Trophoblast cell (in vitro differentiated cells and primary cell): Measurements from ENCODE around the gene ARHGAP4.

Experiments used
- DNase-seq, 2 donors: peaks; one replicate each; pipeline ENCODE4 v3.0.0-alpha.2; 2016
- H2AFZ ChIP-seq: 2 replicates; pipeline ENCODE4 v1.6.1; 2013; ENCODE audit warnings: low read length, moderate library complexity, mild to moderate bottlenecking; ENCODE audit not compliant: insufficient read depth, poor library complexity
- H2AK5ac ChIP-seq: 2 replicates; pipeline ENCODE4 v1.6.1; 2013; ENCODE audit warnings: mild to moderate bottlenecking, low read length
- H2BK120ac ChIP-seq: 2 replicates; pipeline ENCODE4 v1.6.1; 2013; ENCODE audit warnings: low read length, mild to moderate bottlenecking, moderate library complexity; ENCODE audit not compliant: insufficient read depth, poor library complexity
- H2BK12ac ChIP-seq: 2 replicates; pipeline ENCODE4 v1.6.1; 2013; ENCODE audit warnings: mild to moderate bottlenecking, low read length, moderate library complexity
- H2BK5ac ChIP-seq: 2 replicates; pipeline ENCODE4 v1.6.1; 2013; ENCODE audit warnings: low read length, low read depth, moderate library complexity, mild to moderate bottlenecking; ENCODE audit not compliant: poor library complexity
- H3K14ac ChIP-seq: 2 replicates; pipeline ENCODE4 v1.6.1; 2013; ENCODE audit warnings: mild to moderate bottlenecking, low read length
- H3K18ac ChIP-seq: 2 replicates; pipeline ENCODE4 v1.6.1; 2013; ENCODE audit warnings: mild to moderate bottlenecking, low read length
- H3K23ac ChIP-seq: 2 replicates; pipeline ENCODE4 v1.6.1; 2013; ENCODE audit warnings: low read length
- H3K27ac ChIP-seq: 2 replicates; pipeline ENCODE4 v1.5.1; 2013; ENCODE audit warnings: low read depth, mild to moderate bottlenecking, inconsistent platforms, low read length, moderate library complexity
- H3K27me3 ChIP-seq: 2 replicates; pipeline ENCODE4 v1.6.1; 2013; ENCODE audit warnings: inconsistent platforms, mild to moderate bottlenecking, low read length, moderate library complexity; ENCODE audit not compliant: insufficient read depth
- H3K36me3 ChIP-seq, 2 experiments: 1 replicate in 1 of 2; 2 replicates in 1 of 2; pipeline ENCODE4 v1.6.1; 2013; ENCODE audit warnings: low read length in 2 of 2, mild to moderate bottlenecking in 2 of 2, moderate library complexity in 1 of 2; ENCODE audit not compliant: insufficient read depth in 2 of 2, control insufficient read depth in 1 of 2
- H3K4ac ChIP-seq: 2 replicates; pipeline ENCODE4 v1.6.1; 2013; ENCODE audit warnings: low read depth, mild to moderate bottlenecking, low read length, moderate library complexity
- H3K4me1 ChIP-seq, 2 experiments: 1 replicate in 1 of 2; 2 replicates in 1 of 2; pipeline ENCODE4 v1.6.1; 2013; ENCODE audit warnings: low read length in 2 of 2, mild to moderate bottlenecking in 2 of 2, moderate library complexity in 1 of 2; ENCODE audit not compliant: insufficient read depth in 2 of 2, control insufficient read depth in 1 of 2
- H3K4me2 ChIP-seq: 2 replicates; pipeline ENCODE4 v1.6.1; 2013; ENCODE audit warnings: inconsistent platforms, mild to moderate bottlenecking, low read length, moderate library complexity
- H3K4me3 ChIP-seq: 2 replicates; pipeline ENCODE4 v1.5.1; 2013; ENCODE audit warnings: mild to moderate bottlenecking, low read depth, low read length, inconsistent platforms
- H3K79me1 ChIP-seq: one replicate; pipeline ENCODE4 v1.6.1; 2013; ENCODE audit warnings: low read length
- H3K79me2 ChIP-seq: 2 replicates; pipeline ENCODE4 v1.6.1; 2013; ENCODE audit warnings: low read length, mild to moderate bottlenecking; ENCODE audit not compliant: control insufficient read depth, insufficient read depth, poor library complexity
- H3K9ac ChIP-seq: 2 replicates; pipeline ENCODE4 v1.6.1; 2013; ENCODE audit warnings: mild to moderate bottlenecking, low read length
- H3K9me3 ChIP-seq: 2 replicates; pipeline ENCODE4 v1.6.1; 2013; ENCODE audit warnings: low read depth, mild to moderate bottlenecking, control low read depth, inconsistent platforms, low read length; ENCODE audit not compliant: insufficient read depth
- H4K12ac ChIP-seq: 2 replicates; pipeline ENCODE4 v1.6.1; 2013; ENCODE audit warnings: low read depth, mild to moderate bottlenecking, low read length, moderate library complexity
- H4K8ac ChIP-seq: 2 replicates; pipeline ENCODE4 v1.6.1; 2013; ENCODE audit warnings: low read depth, mild to moderate bottlenecking, low read length, moderate library complexity
- H4K91ac ChIP-seq: one replicate; pipeline ENCODE4 v1.6.1; 2013; ENCODE audit warnings: low read depth, mild to moderate bottlenecking, low read length, moderate library complexity
- WGBS: extraction: QIAGEN DNeasy Blood & Tissue Kit; methylation state at CpG from one replicate; pipeline ENCODE4 v1.1.7; 2013; ENCODE audit warnings: missing lambda C conversion rate; ENCODE audit not compliant: insufficient read length, insufficient coverage; ENCODE audit errors: extremely low coverage; 5-methylcytosine and 5-hydroxymethylcytosine counted together

The ARHGAP4 gene

GRCh38 chrX:153875391-153876111, 50.5 kb downstream of the ARHGAP4 start:
- Histone ChIP-seq H2AFZ (no peak overlapping the region), H3K4me1 (peaks cover 6 to 9% of the 10 kb centered on the region in 2 experiments), H2BK5ac (no peak overlapping the region), H3K36me3 (peaks cover 4 to 7% of the 10 kb centered on the region in 2 experiments), H4K12ac (no peak overlapping the region), H3K4ac (no peak overlapping the region), H3K27ac (no peak overlapping the region), H2BK12ac (no peak overlapping the region), H2AK5ac (no peak overlapping the region), H2BK120ac (no peak overlapping the region), H3K4me3 (no peak overlapping the region), H3K4me2 (no peak overlapping the region), H3K23ac (no peak overlapping the region), H3K79me2 (no peaks in the 10 kb centered on the region), H4K8ac (no peak overlapping the region), H3K79me1 (no peaks in the 10 kb centered on the region), H3K27me3 (no peaks in the 10 kb centered on the region), H3K18ac (no peak overlapping the region), H3K9ac (no peak overlapping the region), H3K14ac (no peak overlapping the region), H3K9me3 (no peaks in the 10 kb centered on the region), H4K91ac (no peak overlapping the region)
- DNase-seq, result peak; percentile 2 to 46
- no CpG with 5 or more reads among the region's 42 CpGs for WGBS

- H3K9me3 ChIP-seq, result no peaks in the 10 kb centered on the region
- peaks cover 6 to 9% of the 10 kb centered on the region in 2 experiments for H3K4me1 ChIP-seq
- DNase-seq, result no peak
- no peak overlapping the region for H2BK12ac ChIP-seq
- H2BK5ac ChIP-seq, result no peak overlapping the region
- no peaks in the 10 kb centered on the region for H3K27me3 ChIP-seq
- H2AFZ ChIP-seq, result no peak overlapping the region
- H3K14ac ChIP-seq, result no peak overlapping the region
- no peak overlapping the region for H3K18ac ChIP-seq
- no peak overlapping the region for H3K23ac ChIP-seq
- H3K79me2 ChIP-seq, result no peaks in the 10 kb centered on the region
- peaks cover 8 to 15% of the 10 kb centered on the region in 2 experiments for H3K36me3 ChIP-seq
- H4K12ac ChIP-seq, result no peak overlapping the region
- no peak overlapping the region for H3K4me3 ChIP-seq
- H2AK5ac ChIP-seq, result no peak overlapping the region
- H4K91ac ChIP-seq, result no peak overlapping the region
- WGBS, result no CpG with 5 or more reads among the region's 13 CpGs
- no peaks in the 10 kb centered on the region for H3K79me1 ChIP-seq
- no peak overlapping the region for H3K4ac ChIP-seq
- H3K9ac ChIP-seq, result no peak overlapping the region
- no peak overlapping the region for H4K8ac ChIP-seq
- no peak overlapping the region for H2BK120ac ChIP-seq
- no peak overlapping the region for H3K27ac ChIP-seq
- H3K4me2 ChIP-seq, result no peak overlapping the region
Measured at GRCh38 chrX:153874366-153875125, 51.5 kb downstream of the ARHGAP4 start.

GRCh38 chrX:153874085-153874365, 52.0 kb downstream of the ARHGAP4 start:
- no peak overlapping the region for H3K23ac ChIP-seq
- WGBS, result no CpG with 5 or more reads among the region's 3 CpGs

GRCh38 chrX:153873282-153874084, 52.6 kb downstream of the ARHGAP4 start:
- no peak overlapping the region for H3K18ac ChIP-seq
- H3K4me2 ChIP-seq, result no peak overlapping the region
- H2AK5ac ChIP-seq, result no peak overlapping the region
- no peak overlapping the region for H3K27ac ChIP-seq
- peaks cover 5 to 9% of the 10 kb centered on the region in 2 experiments for H3K4me1 ChIP-seq
- H3K4ac ChIP-seq, result no peak overlapping the region
- no peaks in the 10 kb centered on the region for H3K9me3 ChIP-seq
- H4K12ac ChIP-seq, result no peak overlapping the region
- H3K79me1 ChIP-seq, result no peaks in the 10 kb centered on the region
- no peak overlapping the region for H4K8ac ChIP-seq
- H3K23ac ChIP-seq, result no peak overlapping the region
- H2BK120ac ChIP-seq, result no peak overlapping the region
- H3K36me3 ChIP-seq, result peaks cover 17 to 23% of the 10 kb centered on the region in 2 experiments
- no peaks in the 10 kb centered on the region for H3K27me3 ChIP-seq
- H3K9ac ChIP-seq, result no peak overlapping the region
- no peaks in the 10 kb centered on the region for H3K79me2 ChIP-seq
- no peak overlapping the region for H2AFZ ChIP-seq
- no peak for DNase-seq
- H4K91ac ChIP-seq, result no peak overlapping the region
- no peak overlapping the region for H3K14ac ChIP-seq
- H2BK5ac ChIP-seq, result no peak overlapping the region
- no CpG with 5 or more reads among the region's 7 CpGs for WGBS
- no peak overlapping the region for H3K4me3 ChIP-seq
- H2BK12ac ChIP-seq, result no peak overlapping the region

More at GRCh38 chrX:153874085-153874365, 52.0 kb downstream of the ARHGAP4 start:
- H4K12ac ChIP-seq, result no peak overlapping the region
- no peak overlapping the region for H3K27ac ChIP-seq
- peaks cover 13 to 20% of the 10 kb centered on the region in 2 experiments for H3K36me3 ChIP-seq
- H3K79me2 ChIP-seq, result no peaks in the 10 kb centered on the region
- no peak overlapping the region for H2BK120ac ChIP-seq
- H3K79me1 ChIP-seq, result no peaks in the 10 kb centered on the region
- DNase-seq, result no peak
- no peak overlapping the region for H2AK5ac ChIP-seq
- H4K91ac ChIP-seq, result no peak overlapping the region
- H3K4me3 ChIP-seq, result no peak overlapping the region
- no peak overlapping the region for H3K4me2 ChIP-seq
- H3K18ac ChIP-seq, result no peak overlapping the region
- H3K4me1 ChIP-seq, result peaks cover 6 to 9% of the 10 kb centered on the region in 2 experiments
- H3K27me3 ChIP-seq, result no peaks in the 10 kb centered on the region
- H3K9me3 ChIP-seq, result no peaks in the 10 kb centered on the region
- H3K9ac ChIP-seq, result no peak overlapping the region
- H2AFZ ChIP-seq, result no peak overlapping the region
- H3K14ac ChIP-seq, result no peak overlapping the region
- no peak overlapping the region for H2BK5ac ChIP-seq
- no peak overlapping the region for H2BK12ac ChIP-seq
- H4K8ac ChIP-seq, result no peak overlapping the region
- H3K4ac ChIP-seq, result no peak overlapping the region
